IMR-90 (cell line): ENCODE data around the gene TAF8. TPM values are rescaled to one million over a fixed set of nuclear protein-coding genes. Genes with fewer than 3 reads are reported as not detected.

ENCODE experiments used
- ATAC-seq: fragments of 200-7000 bp; cut with Tn5 transposase; 2 replicates; pipeline ENCODE4 v1.9.1; 2020; ENCODE audit warnings: low read depth, mild to moderate bottlenecking, moderate library complexity
- BruUV-seq: library from RNA; stranded (reverse); fragments of 400-500 nt; replicated peaks from 2 replicates; lab custom pipeline; 2021; lab: Mats Ljungman, UMichigan
- CTCF ChIA-PET: fragments of 300-600 bp; formaldehyde crosslinking; extraction: SDS; loops from one replicate; lab custom pipeline; 2021; ENCODE audit warnings: antibody characterized with exemption; lab: Yijun Ruan, JAX
- POLR2A ChIA-PET: fragments of 300-600 bp; sonication (Branson Sonifier 250); formaldehyde crosslinking; loops from one replicate; lab custom pipeline; 2022; ENCODE audit warnings: antibody characterized with exemption; ENCODE audit not compliant: unreplicated experiment; lab: Charles Lee
- DNase-seq: peaks from one replicate; pipeline ENCODE4 v3.0.0; 2013
- H2AFZ ChIP-seq: replicated peaks from 2 replicates; pipeline ENCODE3; 2013; ENCODE audit warnings: low read length, mild to moderate bottlenecking; ENCODE audit not compliant: poor library complexity
- H2AK5ac ChIP-seq: 2 replicates; pipeline ENCODE4 v1.6.1; 2013; ENCODE audit warnings: low read depth, low read length, inconsistent platforms
- H2AK9ac ChIP-seq: replicated peaks from 2 replicates; pipeline ENCODE3; 2013; ENCODE audit warnings: mild to moderate bottlenecking, low read depth, low read length, moderate library complexity; ENCODE audit not compliant: poor library complexity
- H2BK120ac ChIP-seq: 2 replicates; pipeline ENCODE4 v1.6.1; 2013; ENCODE audit warnings: low read depth, low read length, inconsistent platforms
- H2BK15ac ChIP-seq: 3 replicates; pipeline ENCODE4 v1.6.1; 2013; ENCODE audit warnings: low read depth, low read length, inconsistent platforms
- H2BK20ac ChIP-seq: 2 replicates; pipeline ENCODE4 v1.6.1; 2013; ENCODE audit warnings: low read depth, mild to moderate bottlenecking, inconsistent platforms, low read length, moderate library complexity
- H2BK5ac ChIP-seq: 2 replicates; pipeline ENCODE4 v1.6.1; 2013; ENCODE audit warnings: mild to moderate bottlenecking, low read depth, low read length, inconsistent platforms; ENCODE audit not compliant: poor library complexity, severe bottlenecking
- H3K14ac ChIP-seq: replicated peaks from 2 replicates; pipeline ENCODE4 v1.6.1; 2013; ENCODE audit warnings: low read depth, low read length, inconsistent platforms
- H3K18ac ChIP-seq: 2 replicates; pipeline ENCODE4 v1.6.1; 2013; ENCODE audit warnings: low read depth, low read length, control low read depth
- H3K23ac ChIP-seq: 2 replicates; pipeline ENCODE4 v1.6.1; 2013; ENCODE audit warnings: low read depth, low read length, inconsistent platforms
- H3K27ac ChIP-seq: 2 replicates; pipeline ENCODE4 v1.5.1; 2013; ENCODE audit warnings: mild to moderate bottlenecking, control low read depth, low read length; ENCODE audit not compliant: insufficient read depth
- H3K27me3 ChIP-seq: 2 replicates; pipeline ENCODE4 v1.6.1; 2013; ENCODE audit warnings: low read length; ENCODE audit not compliant: control insufficient read depth, insufficient read depth
- H3K36me3 ChIP-seq: 2 replicates; pipeline ENCODE4 v1.6.1; 2013; ENCODE audit warnings: low read length, mixed read lengths; ENCODE audit not compliant: control insufficient read depth, insufficient read depth
- H3K4ac ChIP-seq: 2 replicates; pipeline ENCODE4 v1.6.1; 2013; ENCODE audit warnings: low read depth, low read length, inconsistent platforms
- H3K4me1 ChIP-seq: 2 replicates; pipeline ENCODE4 v1.6.1; 2013; ENCODE audit warnings: low read length, mixed read lengths; ENCODE audit not compliant: control insufficient read depth, insufficient read depth
- H3K4me2 ChIP-seq: 2 replicates; pipeline ENCODE4 v1.6.1; 2013; ENCODE audit warnings: low read depth, mild to moderate bottlenecking, control low read depth, low read length, moderate library complexity
- H3K4me3 ChIP-seq: 2 replicates; pipeline ENCODE4 v1.5.1; 2013; ENCODE audit warnings: low read depth, mild to moderate bottlenecking, control low read depth, low read length, moderate library complexity; ENCODE audit not compliant: insufficient read depth
- H3K56ac ChIP-seq: 2 replicates; pipeline ENCODE4 v1.6.1; 2013; ENCODE audit warnings: low read length, inconsistent platforms; ENCODE audit not compliant: insufficient read depth; ENCODE audit errors: extremely low read depth
- H3K79me1 ChIP-seq, 2 experiments: 2 replicates each; pipeline ENCODE4 v1.6.1; 2013; ENCODE audit warnings: low read length in 2 of 2, inconsistent platforms in 1 of 2, low read depth in 1 of 2
- H3K9ac ChIP-seq: 2 replicates; pipeline ENCODE4 v1.6.1; 2013; ENCODE audit warnings: low read depth, low read length, control low read depth
- H3K9me1 ChIP-seq: 2 replicates; pipeline ENCODE4 v1.6.1; 2013; ENCODE audit warnings: low read length, inconsistent platforms; ENCODE audit not compliant: insufficient read depth
- H3K9me3 ChIP-seq: 2 replicates; pipeline ENCODE4 v1.6.1; 2013; ENCODE audit warnings: low read length; ENCODE audit not compliant: control insufficient read depth, insufficient read depth
- H4K20me1 ChIP-seq: 2 replicates; pipeline ENCODE4 v1.6.1; 2013; ENCODE audit warnings: low read length, inconsistent platforms; ENCODE audit not compliant: insufficient read depth
- H4K5ac ChIP-seq: 2 replicates; pipeline ENCODE4 v1.6.1; 2013; ENCODE audit warnings: mild to moderate bottlenecking, low read depth, low read length, control low read depth
- H4K8ac ChIP-seq, 2 experiments: 2 replicates each; pipeline ENCODE4 v1.6.1; 2013; ENCODE audit warnings: low read depth in 2 of 2, low read length in 2 of 2, control low read depth in 1 of 2, inconsistent platforms in 1 of 2
- H4K91ac ChIP-seq: 2 replicates; pipeline ENCODE4 v1.6.1; 2013; ENCODE audit warnings: low read depth, low read length, inconsistent platforms; ENCODE audit not compliant: insufficient read depth
- MAFK ChIP-seq: IDR thresholded peaks from 2 replicates; pipeline ENCODE4 v1.6.1; 2012; ENCODE audit warnings: low read depth, low read length, improper control_type of control experiment
- POLR2A ChIP-seq: IDR thresholded peaks from 2 replicates; pipeline ENCODE4 v1.6.1; 2012; ENCODE audit warnings: mild to moderate bottlenecking, low read depth, low read length
- RCOR1 ChIP-seq: IDR thresholded peaks from 2 replicates; pipeline ENCODE4 v1.6.1; 2012; ENCODE audit warnings: mild to moderate bottlenecking, low read length, improper control_type of control experiment; ENCODE audit not compliant: insufficient replicate concordance
- RFX5 ChIP-seq: IDR thresholded peaks from 2 replicates; pipeline ENCODE4 v1.8.0; 2012; ENCODE audit warnings: low read depth, mild to moderate bottlenecking, low read length, moderate library complexity
- WGBS, 2 experiments: methylation state at CpG; one replicate each; pipeline versions ENCODE4 v1.1.5 to v1.1.7; 2013; ENCODE audit warnings: missing lambda C conversion rate in 2 of 2; ENCODE audit not compliant: insufficient read length in 1 of 2; ENCODE audit errors: extremely low coverage in 2 of 2; 5-methylcytosine and 5-hydroxymethylcytosine counted together
- dilution Hi-C: fragments of 300-500 bp; cut with HindIII; formaldehyde crosslinking; loops from one replicate; pipeline ENCODE4 v1.14.3; 2018; ENCODE audit warnings: low sequenced_read_pairs; ENCODE audit not compliant: unreplicated experiment
- in situ Hi-C: fragments of 300-500 bp; cut with MboI; formaldehyde crosslinking; loops from 3 replicates; pipeline ENCODE4 v1.14.3; 2019; ENCODE audit warnings: low sequenced_read_pairs, inconsistent platforms, mixed read lengths
- intact Hi-C: fragments of 100-400 bp; cut with micrococcal nuclease; formaldehyde crosslinking; loops from 2 replicates; pipeline ENCODE4 v1.10.0; 2022
- polyA plus RNA-seq, 3 experiments: library from polyadenylated mRNA; depleted of rRNA; stranded (reverse); fragments of >200 nt; gene quantifications; 2 replicates each; pipeline ENCODE4 v1.2.3, GENCODE V29; 2012; ENCODE audit warnings: low replicate concordance in 1 of 3
- total RNA-seq: library from RNA; depleted of rRNA; stranded (reverse); fragments of >200 nt; gene quantifications from 2 replicates; pipeline ENCODE4 v1.2.3, GENCODE V29; 2012

TAF8 gene
- total and polyA plus RNA-seq, 2 of the 4 experiments (the other 2 are of a cell fraction) = 14.3 to 22.8 TPM

- WGBS, 2 experiments = no CpG with 5 or more reads among the region's 5 CpGs
- ATAC-seq = no peak
- no peak overlapping the region for H2AK5ac ChIP-seq
- dilution Hi-C loops = no loop called here
- no peak overlapping the region for H3K9ac ChIP-seq
- no peak overlapping the region for H2AK9ac ChIP-seq
- H3K79me1 ChIP-seq = peaks cover 0 to 5% of the 10 kb centered on the region in 2 experiments; a peak in 2 of 4 replicates
- H4K91ac ChIP-seq = no peak overlapping the region
- no peaks in the 10 kb centered on the region for H3K9me1 ChIP-seq
- no peak overlapping the region for H3K4me3 ChIP-seq
- BruUV-seq = no TSS peak
- H3K56ac ChIP-seq = no peak overlapping the region
- H3K14ac ChIP-seq = no peak overlapping the region
- H3K23ac ChIP-seq = no peak overlapping the region
- no peak overlapping the region for H3K4ac ChIP-seq
- intact Hi-C loops = no loop called here
- no peak overlapping the region for H3K4me2 ChIP-seq
- H2BK5ac ChIP-seq = no peak overlapping the region
- no peaks in the 10 kb centered on the region for H4K20me1 ChIP-seq
- H2AFZ ChIP-seq = no peak overlapping the region
- no peak overlapping the region for H3K27ac ChIP-seq
- CTCF ChIA-PET = interaction anchor here (0.6 kb wide), 1 partner anchor 121 kb away, joined by 4 read pairs; no protein-coding TSS in a partner anchor
- no peak overlapping the region for H3K18ac ChIP-seq
- DNase-seq = no peak
- no peaks in the 10 kb centered on the region for H3K4me1 ChIP-seq
- no peak overlapping the region for H2BK15ac ChIP-seq
- H4K8ac ChIP-seq = no peak overlapping the region
- POLR2A ChIA-PET = interaction anchor here (0.6 kb wide), 1 partner anchor 164 kb away, joined by 4 read pairs; no protein-coding TSS in a partner anchor
- no peak overlapping the region for H2BK20ac ChIP-seq
- in situ Hi-C loops = no loop called here
- no peak for TF ChIP-seq POLR2A
- no peak for TF ChIP-seq RFX5
- TF ChIP-seq MAFK = 0 out of 2 replicates have a peak, but pooled peaks have one; percentile 8
- TF ChIP-seq RCOR1 = no peak
- H3K36me3 ChIP-seq = peaks cover 41% of the 10 kb centered on the region
- H3K27me3 ChIP-seq = no peaks in the 10 kb centered on the region
- H2BK120ac ChIP-seq = no peak overlapping the region
- no peaks in the 10 kb centered on the region for H3K9me3 ChIP-seq
- H4K5ac ChIP-seq = no peak overlapping the region
Observed at GRCh38 chr6:42059743-42060142, 9.4 kb downstream of the TAF8 start.
